Activated naive CD4-positive, alpha-beta T cell treated with anti-CD3 and anti-CD28 coated beads, Interleukin-2, amount 50 U/mL, for 16 hours (primary cell): ENCODE results near the gene TACR1.
"Not testable (repeated sequence)": the region's sequence is repeated elsewhere in the genome, so short reads cannot be mapped to it uniquely, and the experiment has no call there.

Experiments
- DNase-seq: peaks from one replicate; pipeline ENCODE4 v3.0.0-alpha.2; 2020

The TACR1 gene

GRCh38 chr2:75076088-75076487 lies 123.2 kb downstream of the TACR1 start:
- DNase-seq, result no peak

GRCh38 chr2:75074708-75075107 lies 124.6 kb downstream of the TACR1 start:
- DNase-seq, result no peak

DNA sequence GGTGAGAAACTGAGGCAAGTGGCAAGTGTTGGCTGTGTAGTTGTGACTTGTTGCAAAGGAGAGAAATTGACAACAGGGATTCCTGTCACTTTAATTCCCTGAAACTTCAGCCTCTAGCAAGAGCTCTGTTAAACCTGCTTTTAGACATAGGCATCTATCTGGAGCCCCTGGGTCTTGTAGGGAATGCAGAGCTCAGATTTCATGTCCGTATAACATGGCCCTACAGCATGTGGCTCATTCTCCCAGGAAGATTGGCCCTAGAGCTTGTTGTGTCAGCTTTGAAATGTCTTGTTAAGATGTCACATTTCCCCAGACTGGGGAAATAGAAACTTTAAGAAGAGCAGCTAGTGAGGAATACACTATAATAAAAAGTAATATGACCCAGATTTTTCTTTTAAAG lies 125.1 kb downstream of the TACR1 start:
- no peak for DNase-seq

DNA sequence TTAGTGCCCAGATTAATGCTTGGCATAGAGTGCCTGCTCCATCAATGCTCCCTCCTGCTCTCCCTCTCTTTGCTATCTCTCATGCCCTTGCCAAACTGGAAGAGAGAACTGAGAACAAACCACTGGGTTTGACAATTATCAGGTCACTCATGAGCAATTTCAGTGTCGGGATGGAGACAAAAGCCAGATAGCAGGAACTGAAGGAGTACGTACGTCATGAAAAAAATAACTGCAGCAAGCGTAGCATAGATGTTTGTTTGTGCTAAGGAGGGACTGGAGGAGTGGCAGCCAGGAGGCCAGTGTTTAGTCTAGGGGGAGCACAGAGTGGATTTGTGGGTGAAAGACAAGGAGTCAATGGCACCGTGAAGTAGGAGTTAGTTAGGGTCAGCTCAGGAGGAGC lies 127.6 kb downstream of the TACR1 start:
- DNase-seq, result no peak

DNA sequence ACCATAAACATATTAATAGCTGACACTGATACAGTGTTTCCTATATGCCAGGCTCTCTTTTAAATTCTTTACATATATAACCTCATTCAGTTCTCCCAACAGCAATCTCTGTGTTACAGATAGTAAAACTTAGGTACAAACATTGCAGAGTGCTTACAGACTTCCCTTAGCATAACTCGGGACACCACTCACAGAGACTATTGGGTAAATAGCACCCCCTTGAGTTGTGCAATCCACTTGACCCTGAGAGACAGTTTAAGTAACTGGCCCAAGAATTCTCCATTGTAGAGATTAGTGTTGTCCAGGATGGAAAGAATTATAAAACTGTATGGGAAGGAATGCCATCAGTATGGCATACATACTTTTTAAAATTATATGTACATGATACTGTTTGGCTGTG lies 130.8 kb downstream of the TACR1 start:
- DNase-seq, result no peak

DNA sequence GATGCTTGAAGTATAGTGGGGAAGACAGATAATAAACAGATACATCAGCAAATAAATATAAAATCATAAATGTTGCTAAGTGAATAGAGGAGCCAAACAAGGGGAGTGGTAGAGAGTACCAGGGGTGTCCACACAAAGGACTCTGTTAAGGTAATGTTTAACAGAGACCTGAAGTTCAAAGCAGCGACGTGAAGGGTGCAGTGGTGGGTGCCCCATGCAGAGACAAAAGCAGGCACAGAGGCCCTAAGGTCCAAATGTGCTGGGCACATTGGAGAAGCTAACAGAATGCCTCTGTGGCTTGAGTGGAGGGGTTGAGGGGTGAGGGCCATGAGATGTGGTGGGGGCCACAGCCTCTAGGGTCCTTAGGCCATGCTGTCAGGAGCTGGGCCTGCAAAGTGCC lies 131.8 kb downstream of the TACR1 start:
- no peak for DNase-seq

DNA sequence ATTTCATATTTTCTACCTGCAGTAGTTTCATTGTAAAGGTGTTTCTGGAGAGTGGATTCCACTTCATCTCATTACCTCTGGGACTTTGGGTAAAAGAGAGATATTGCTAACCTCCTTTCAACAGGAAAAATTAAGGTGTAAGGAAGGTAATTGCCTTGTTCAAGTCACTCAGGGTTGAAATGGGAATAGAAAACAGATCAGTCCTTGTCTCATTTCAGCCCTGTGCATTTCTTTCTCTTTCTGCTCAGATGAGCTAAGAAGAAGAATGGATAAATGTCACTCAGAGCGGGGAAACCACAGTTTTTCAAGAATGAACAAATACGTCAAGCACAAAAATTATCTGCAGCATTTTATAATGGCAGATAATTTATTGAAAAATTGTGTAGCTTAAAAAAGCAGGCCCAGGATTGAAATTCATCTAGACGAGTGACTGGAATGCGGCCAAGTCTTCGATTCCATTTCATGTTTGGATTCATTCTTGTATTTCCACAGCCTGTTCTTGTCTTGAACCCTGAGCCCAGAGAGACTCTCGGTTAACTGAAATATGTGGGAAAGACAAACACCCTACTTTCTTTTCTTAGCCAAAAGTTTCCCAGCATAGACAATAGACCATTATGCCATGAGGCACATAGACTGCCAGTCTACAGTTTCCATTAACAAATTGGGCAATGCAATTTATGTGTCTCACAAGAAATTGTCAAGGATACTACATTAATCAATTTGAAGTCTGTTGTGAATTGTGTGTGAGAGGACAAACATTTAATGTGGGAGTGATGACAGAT lies 133.0 kb downstream of the TACR1 start:
- DNase-seq, result no peak

- DNase-seq, result no peak
These were observed 133.8 kb downstream of the TACR1 start for GRCh38 chr2:75065402-75066008.

GRCh38 chr2:75064691-75065396 lies 134.5 kb downstream of the TACR1 start:
- peak; percentile 44 for DNase-seq

DNA sequence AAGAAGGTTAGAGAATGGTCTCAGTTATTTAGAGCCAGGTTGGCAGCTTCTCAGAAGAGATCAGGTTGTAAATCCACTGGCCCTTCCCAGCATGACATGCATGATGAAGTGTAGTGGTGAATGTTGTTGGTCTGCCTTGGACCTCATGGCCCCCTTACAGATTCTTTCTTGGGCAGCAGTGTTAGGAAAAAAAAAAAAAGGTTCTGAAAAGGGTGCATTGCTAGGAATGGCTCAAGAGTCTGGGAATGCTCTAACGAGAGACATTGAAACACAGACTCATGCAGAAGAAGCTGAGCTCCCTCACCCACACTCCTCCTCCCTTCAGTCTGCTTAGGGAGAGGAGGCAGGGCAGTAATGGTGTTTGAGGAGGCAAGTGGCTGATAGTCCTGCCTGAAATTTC lies 135.4 kb downstream of the TACR1 start:
- DNase-seq, result no peak

DNA sequence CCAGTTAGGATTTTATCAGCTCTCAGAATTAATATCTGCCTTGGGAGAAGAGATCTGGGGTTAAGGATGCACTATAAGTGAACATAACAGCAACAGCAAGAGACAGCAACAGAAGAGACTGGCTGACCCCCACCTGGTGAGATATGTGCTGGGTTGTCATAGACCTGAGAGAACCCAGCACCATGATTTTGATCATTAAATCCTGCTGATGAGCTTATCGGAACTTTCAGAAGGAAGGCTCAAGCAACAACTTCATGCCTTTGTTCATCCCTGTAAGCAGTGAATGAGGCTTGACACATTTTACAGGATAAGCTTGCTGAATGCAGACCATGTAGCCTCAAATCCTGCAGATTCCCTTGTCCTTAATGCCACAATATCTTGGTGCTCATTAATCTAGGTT lies 140.9 kb downstream of the TACR1 start:
- DNase-seq, result no peak

GRCh38 chr2:75057150-75057549 lies 142.2 kb downstream of the TACR1 start:
- DNase-seq, result not testable (repeated sequence)

DNA sequence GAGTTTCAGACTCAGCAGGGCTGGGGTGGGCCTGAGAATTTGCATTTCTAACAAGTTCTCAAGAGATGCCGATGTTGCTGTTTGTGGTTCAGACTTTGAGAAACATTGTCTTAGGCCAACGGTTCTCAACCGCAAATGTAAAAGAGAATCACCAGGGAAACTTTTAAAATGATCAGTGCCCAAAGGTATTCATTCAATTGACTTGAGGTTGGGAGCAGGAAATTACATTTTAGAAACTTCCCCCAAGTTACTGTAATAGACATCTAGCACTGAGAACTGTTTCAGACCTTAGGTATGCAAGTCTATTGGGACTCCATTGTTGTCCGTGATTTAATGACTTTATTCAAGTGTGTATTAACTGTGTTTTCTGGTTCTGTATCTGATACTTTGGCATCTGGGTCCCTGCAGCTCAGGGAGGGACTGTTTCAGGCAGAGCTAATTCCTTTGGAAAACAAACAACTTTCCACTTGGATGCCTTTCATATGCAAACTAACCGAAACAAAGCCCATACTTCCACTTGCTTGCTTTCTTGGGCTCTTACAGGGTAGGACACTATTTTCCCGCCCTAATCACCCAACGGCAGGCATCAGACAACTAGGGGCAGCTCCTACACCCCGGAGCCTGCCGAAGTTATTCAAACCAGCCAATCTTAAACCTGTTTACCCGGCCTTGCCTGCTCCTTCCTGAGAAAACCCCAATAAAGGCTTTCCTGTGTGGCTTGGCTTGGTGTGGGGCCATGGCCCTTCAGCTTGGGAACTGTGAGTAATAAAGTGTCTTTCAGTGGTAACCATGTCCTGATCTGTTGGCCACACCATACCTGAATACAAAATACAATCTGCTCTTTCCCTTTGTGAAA lies 143.3 kb downstream of the TACR1 start:
- DNase-seq, result no peak

DNA sequence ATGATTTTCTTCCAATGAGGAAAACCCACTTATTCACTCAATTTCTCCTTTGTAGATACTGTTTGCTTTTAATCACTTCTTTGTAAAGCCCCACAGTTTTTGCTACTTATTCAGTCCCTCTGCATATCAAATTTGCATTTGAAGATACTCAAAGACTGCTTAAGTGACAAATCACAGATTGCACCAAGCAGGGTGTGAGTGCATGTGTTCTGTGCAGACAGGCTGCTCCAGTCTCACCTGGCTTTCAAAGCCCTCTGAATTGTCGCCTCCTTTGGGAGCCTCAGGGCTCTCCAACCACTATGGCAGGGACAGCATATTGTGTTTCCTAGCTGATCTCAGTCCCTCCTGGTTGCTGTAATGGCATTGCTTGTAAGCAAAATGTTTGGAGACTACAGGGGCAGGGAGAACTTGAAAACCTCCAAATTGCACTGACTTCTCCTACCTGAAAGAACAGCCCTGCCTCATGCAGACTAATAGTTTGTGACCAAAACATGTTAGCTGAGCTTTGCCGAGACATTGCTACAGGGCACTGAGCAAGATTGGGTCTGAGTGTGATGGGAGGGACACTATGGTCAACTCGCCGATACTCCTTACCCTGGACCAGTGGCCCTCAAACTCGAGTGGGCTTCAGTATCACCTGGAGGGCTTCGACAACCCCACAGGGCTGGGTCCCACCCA lies 144.0 kb downstream of the TACR1 start:
- no peak for DNase-seq

GRCh38 chr2:75054296-75054695 lies 145.0 kb downstream of the TACR1 start:
- no peak for DNase-seq

DNA sequence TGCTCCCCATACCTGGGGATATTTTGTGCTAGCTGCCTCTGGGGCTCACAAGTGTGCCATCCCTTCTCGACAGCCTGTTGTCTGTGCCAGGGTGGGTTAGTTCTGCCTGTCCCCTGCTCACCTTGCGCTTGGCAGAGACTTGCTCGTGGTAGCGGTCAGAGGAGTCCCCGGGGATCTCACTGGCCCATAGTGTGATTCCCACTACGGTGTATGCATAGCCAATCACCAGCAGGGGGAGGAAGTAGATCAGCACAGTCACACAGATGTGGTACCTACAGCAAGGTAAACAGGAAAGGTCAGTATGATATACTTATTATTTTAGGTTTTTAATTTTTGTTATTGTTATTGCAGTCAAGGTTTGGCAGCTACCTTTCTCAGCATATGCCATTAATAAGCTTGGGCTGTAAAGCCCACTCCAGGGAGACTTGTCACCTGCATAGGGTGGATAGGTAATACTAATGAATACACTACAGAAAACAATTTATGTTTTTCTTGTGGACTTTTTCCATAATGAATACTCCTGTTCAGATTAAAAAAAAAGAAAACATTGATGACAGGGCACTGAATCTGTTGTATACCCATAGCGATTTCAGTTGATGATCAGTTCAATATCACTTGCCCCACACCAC lies 145.7 kb downstream of the TACR1 start:
- DNase-seq, result no peak

DNA sequence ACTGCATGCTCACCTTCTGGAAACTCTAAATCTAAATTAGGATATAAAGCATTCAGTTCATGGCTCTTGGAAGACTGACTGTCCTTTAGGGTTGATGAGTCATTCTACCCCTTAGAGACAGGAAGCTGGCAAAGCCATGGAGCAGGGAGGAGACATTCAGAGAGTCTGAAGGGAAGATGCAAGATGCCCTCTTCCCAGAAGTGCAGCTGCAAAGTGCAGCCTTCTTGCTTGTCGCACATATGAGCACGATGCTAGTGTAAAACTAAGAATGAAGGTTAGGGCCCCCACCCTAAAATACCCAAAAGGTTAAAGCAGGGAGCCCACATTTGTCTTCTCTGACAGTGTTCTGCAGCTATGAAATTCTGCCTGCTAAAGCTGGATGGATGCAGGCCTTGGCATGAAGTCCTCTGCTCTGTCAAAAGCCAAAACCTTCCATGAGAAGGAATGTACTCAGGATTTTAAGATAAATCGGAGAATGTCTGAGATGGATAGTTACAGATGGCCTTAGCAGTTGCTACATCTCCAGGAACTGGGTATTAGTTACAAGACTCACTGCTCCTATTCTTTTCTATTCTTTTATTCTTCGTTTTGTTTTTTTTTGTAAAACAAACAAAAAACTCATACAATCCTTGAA lies 151.2 kb downstream of the TACR1 start:
- DNase-seq, result no peak

DNA sequence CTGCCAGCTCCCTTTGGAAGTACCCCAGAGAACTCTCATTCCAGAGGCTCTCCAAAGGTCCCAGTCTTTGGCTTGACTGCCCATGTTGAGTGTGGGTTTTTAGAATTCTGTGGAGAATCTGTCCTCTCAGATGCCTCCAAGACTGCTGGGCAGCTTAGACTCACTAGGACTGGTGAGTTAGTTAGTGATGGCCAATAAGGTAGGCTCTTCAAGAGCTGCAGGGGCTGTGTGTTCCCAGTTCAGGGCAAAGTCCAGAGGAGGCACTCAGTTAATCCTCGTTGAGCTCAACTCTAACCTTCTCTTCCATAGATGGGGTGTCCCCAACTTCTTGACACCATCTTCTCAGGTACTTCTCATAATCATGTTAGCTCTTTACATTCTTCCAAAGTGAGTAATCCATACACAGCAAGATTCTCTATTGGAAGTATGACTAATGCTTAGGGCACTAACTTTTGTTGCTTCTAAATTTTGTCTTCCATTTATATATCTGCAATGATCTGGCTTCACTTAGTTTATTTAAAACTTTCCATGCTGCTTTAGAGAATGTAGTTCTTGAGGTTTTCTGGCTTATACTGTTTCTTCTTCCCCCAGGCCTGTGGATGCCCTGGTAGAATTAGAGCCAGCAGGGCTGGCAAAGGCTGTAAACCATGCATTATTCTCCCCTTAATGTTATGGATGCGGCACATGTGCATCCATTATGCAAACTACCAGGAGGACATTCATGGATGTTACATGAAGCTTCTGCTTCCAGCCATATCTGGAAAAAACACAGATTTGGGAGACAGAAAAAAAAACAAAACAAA lies 151.9 kb downstream of the TACR1 start:
- DNase-seq, result no peak

- DNase-seq, result no peak
These were observed 153.7 kb downstream of the TACR1 start for GRCh38 chr2:75045526-75046050.

DNA sequence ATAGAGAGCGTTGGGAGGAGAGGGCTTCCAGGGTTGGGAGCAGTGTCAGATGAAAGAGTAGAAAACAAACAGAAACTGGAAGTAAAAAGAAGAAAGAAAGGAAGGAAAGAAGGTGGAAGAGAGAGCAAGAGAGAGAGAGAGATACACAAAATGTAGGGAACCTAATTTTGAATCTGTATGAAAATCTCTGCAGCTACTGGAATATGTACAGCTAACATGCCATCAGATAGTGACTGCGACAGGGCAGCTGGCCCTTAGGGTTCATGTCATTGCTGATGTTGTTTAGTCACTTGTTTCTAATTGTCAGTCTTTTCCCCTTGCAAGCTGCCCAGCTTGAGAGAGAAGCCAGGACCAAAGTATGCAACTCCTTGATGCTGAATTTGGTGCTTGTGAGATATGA lies 155.0 kb downstream of the TACR1 start:
- DNase-seq, result no peak
